Astrocyte of the spinal cord (primary cell): Measurements from ENCODE around the gene SNAPC4.

Experiments used
- DNase-seq: peaks from one replicate; pipeline ENCODE4 v3.0.0; 2011; ENCODE audit warnings: low read depth, low spot score
- H3K4me3 ChIP-seq: 2 replicates; pipeline ENCODE4 v1.5.1; 2011; ENCODE audit warnings: low read depth, mild to moderate bottlenecking, low read length, moderate library complexity
- CTCF ChIP-seq: IDR thresholded peaks from 2 replicates; pipeline ENCODE4 v1.5.1; 2012; ENCODE audit warnings: low read depth, mild to moderate bottlenecking, low read length, inconsistent platforms
- in situ Hi-C: cut with HindIII; loops from 2 replicates; pipeline ENCODE4 v1.10.0; 2017; ENCODE audit warnings: low sequenced_read_pairs

The SNAPC4 gene

GRCh38 chr9:136400038-136400834 is at the start of gene SNAPC4:
Gene SNAPC4, minus strand, starts transcription at chr9:136400170. Its CDS starts 1,742 bp downstream, at chr9:136398428.
- in situ Hi-C loops = no loop called here
- H3K4me3 ChIP-seq = peak within 1 kb of the TSS; percentile 87
- peak; percentile 77 for TF ChIP-seq CTCF

GRCh38 chr9:136448655-136449054 is 48.7 kb upstream of the SNAPC4 start:
- in situ Hi-C loops = no loop called here
- no peak for DNase-seq
- H3K4me3 ChIP-seq = no peak overlapping the region
- TF ChIP-seq CTCF = no peak

More at GRCh38 chr9:136400038-136400834, at the start of gene SNAPC4:
- DNase-seq = peak; percentile 85

GRCh38 chr9:136447173-136447778 is 47.3 kb upstream of the SNAPC4 start:
- TF ChIP-seq CTCF = no peak
- no peak overlapping the region for H3K4me3 ChIP-seq
- no peak for DNase-seq
- in situ Hi-C loops = no loop called here

- no peak for DNase-seq
- TF ChIP-seq CTCF = no peak
- H3K4me3 ChIP-seq = no peak overlapping the region
- in situ Hi-C loops = no loop called here
These were observed 45.8 kb upstream of the SNAPC4 start for GRCh38 chr9:136445799-136446198.

- TF ChIP-seq CTCF = no peak
- no peak overlapping the region for H3K4me3 ChIP-seq
- in situ Hi-C loops = no loop called here
- DNase-seq = no peak
These were observed 44.1 kb upstream of the SNAPC4 start for GRCh38 chr9:136444102-136444501.

GRCh38 chr9:136443687-136444086 is 43.7 kb upstream of the SNAPC4 start:
- no peak overlapping the region for H3K4me3 ChIP-seq
- in situ Hi-C loops = no loop called here
- no peak for TF ChIP-seq CTCF
- DNase-seq = no peak
